Activated CD8-positive, alpha-beta memory T cell treated with anti-CD3 and anti-CD28 coated beads, Interleukin-2, amount 50 U/mL, for 48 hours (primary cell): ENCODE results near the gene GNPTAB.
"Not testable (repeated sequence)": the region's sequence is repeated elsewhere in the genome, so short reads cannot be mapped to it uniquely, and the experiment has no call there.

Experiments
- DNase-seq: peaks from one replicate; pipeline ENCODE4 v3.0.0-alpha.2; 2020

Gene GNPTAB

GRCh38 chr12:101767537-101767936 is 63.2 kb downstream of the GNPTAB start:
- DNase-seq: no peak

GRCh38 chr12:101764051-101764792 is 66.5 kb downstream of the GNPTAB start:
- no peak for DNase-seq

GRCh38 chr12:101763246-101763931 is 67.4 kb downstream of the GNPTAB start:
- DNase-seq: no peak

- DNase-seq: no peak
Measured at GRCh38 chr12:101761781-101762180, 69.0 kb downstream of the GNPTAB start.

GRCh38 chr12:101761350-101761749 is 69.4 kb downstream of the GNPTAB start:
- DNase-seq: no peak

GRCh38 chr12:101759396-101760047 is 71.2 kb downstream of the GNPTAB start:
- DNase-seq: no peak

- no peak for DNase-seq
Measured at GRCh38 chr12:101750152-101750551, 80.6 kb downstream of the GNPTAB start.

- no peak for DNase-seq
Measured at GRCh38 chr12:101749657-101750056, 81.1 kb downstream of the GNPTAB start.

GRCh38 chr12:101748907-101749306 is 81.9 kb downstream of the GNPTAB start:
- DNase-seq: no peak

- no peak for DNase-seq
Measured at GRCh38 chr12:101747697-101748096, 83.1 kb downstream of the GNPTAB start.

- no peak for DNase-seq
Measured at GRCh38 chr12:101746661-101747060, 84.1 kb downstream of the GNPTAB start.

GRCh38 chr12:101746196-101746595 is 84.6 kb downstream of the GNPTAB start:
- no peak for DNase-seq

- DNase-seq: no peak
Measured at GRCh38 chr12:101745481-101745880, 85.3 kb downstream of the GNPTAB start.

- no peak for DNase-seq
Measured at GRCh38 chr12:101743724-101744472, 86.9 kb downstream of the GNPTAB start.

- DNase-seq: no peak
Measured at GRCh38 chr12:101743242-101743641, 87.5 kb downstream of the GNPTAB start.

GRCh38 chr12:101740980-101741379 is 89.8 kb downstream of the GNPTAB start:
- no peak for DNase-seq

- no peak for DNase-seq
Measured at GRCh38 chr12:101740566-101740965, 90.2 kb downstream of the GNPTAB start.

GRCh38 chr12:101738920-101739665 is 91.7 kb downstream of the GNPTAB start, which contains the start of gene SYCP3:
SYCP3 (minus strand) TSS chr12:101739462; CDS start chr12:101737935, 1,527 bp downstream.
- DNase-seq: no peak

GRCh38 chr12:101737476-101737875 is 93.3 kb downstream of the GNPTAB start:
- DNase-seq: no peak

GRCh38 chr12:101734482-101734881 is 96.3 kb downstream of the GNPTAB start:
- not testable (repeated sequence) for DNase-seq

GRCh38 chr12:101733166-101733565 is 97.6 kb downstream of the GNPTAB start:
- no peak for DNase-seq

- no peak for DNase-seq
Measured at GRCh38 chr12:101732318-101732717, 98.4 kb downstream of the GNPTAB start.
